Measurements from ENCODE around the gene FAM107B.
"Not testable (repeated sequence)": the region's sequence is repeated elsewhere in the genome, so short reads cannot be mapped to it uniquely, and the experiment has no call there.

Gene FAM107B

DNA sequence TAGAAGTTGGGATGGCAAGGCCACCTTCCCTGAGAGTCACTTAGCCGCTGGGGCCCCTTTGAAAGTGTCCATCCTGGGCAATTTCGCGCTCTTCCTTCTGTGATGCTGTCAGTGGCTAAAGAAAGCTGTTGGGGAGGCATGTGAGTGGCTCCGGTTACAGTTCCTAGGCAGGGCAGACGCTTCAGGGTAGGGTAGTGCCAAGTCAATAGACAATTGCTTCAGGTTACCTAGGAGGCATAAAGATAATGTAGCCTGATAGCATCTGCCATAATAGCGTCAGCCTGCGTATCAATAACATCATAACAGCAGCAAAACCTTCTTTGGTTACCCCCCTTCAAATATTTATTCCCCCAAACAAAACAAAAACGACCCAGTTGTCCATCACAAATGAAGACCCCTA, at the start of gene FAM107B:
TSS of gene FAM107B (minus strand) at position 101 of the 400 bp plus-strand sequence. CDS start 234 bp downstream, outside the sequence.
- no peak for DNase-seq

DNA sequence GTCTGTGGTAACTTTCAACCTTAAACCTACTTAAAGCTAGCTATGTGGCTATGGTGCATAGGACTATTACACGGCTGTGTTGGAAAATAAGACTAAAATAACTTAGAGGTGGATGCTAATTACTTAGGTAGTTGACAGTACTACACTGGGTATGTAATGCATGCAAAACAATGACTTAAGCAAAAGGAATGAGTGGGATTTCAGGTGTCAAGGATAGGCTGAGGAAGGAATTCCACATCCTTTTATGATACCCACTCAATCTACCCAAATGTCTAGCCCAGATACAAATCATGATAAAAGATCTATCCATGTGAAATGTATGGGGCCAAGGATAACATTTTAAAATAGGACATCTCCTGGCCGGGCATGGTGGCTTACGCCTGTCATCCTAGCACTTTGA, 49.3 kb upstream of the FAM107B start:
- DNase-seq, result no peak

GRCh38 chr10:14822879-14823755, 48.4 kb upstream of the FAM107B start:
- no peak for DNase-seq

GRCh38 chr10:14821635-14822375, 47.1 kb upstream of the FAM107B start:
- DNase-seq, result no peak

DNA sequence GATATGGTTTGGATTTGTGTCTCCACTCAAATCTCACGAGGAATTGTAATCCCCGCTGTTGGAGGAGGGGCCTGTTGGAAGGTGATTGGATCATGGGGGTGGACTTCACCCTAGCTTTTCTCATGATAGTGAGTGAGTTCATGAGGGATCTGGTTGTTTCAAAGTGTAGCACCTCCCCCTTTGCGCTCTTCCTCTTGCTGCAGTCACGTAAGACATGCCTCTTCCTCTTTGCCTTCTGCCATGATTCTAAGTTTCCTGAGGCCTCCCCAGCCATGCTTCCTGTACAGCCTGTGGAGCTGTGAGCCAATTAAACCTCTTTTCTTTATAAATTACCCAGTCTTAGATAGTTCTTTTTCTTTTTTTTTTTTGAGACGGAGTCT, 46.1 kb upstream of the FAM107B start:
- no peak for DNase-seq

DNA sequence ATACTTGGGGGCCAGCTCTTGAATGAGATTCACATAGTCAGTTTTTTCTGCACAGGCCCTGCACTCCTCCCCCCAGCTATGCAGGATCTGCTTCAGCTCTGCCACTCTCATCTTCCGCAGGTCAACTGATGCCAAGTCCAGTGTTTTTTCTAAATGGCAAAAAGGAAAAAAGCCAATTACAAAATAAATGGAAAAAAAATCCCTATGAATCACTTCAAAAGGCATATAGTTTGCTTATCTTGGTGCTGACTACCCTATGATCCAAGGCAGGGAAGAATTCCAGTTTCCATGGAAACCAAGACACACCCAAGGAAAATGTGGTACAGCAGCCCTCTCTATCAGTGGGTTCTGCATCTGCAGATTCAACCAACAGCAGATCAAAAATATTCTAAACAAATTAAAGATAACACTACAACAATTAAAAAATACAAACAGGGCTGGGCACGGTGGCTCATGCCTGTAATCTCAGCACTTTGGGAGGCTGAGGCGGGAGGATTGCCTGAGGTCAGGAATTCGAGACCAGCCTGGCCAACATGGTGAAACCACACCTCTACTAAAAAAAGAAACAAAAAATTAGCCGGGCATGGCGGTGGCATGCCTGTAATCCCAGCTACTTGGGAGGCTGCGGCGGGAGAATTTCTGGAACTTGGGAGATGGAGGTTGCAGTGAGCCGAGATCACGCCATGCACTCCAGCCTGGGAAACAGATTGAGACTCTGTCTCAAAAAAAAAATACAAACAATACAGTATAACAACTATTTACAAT, 45.5 kb upstream of the FAM107B start:
- DNase-seq, result no peak

GRCh38 chr10:14816717-14817116, 42.0 kb upstream of the FAM107B start:
- not testable (repeated sequence) for DNase-seq

GRCh38 chr10:14815681-14816080, 41.0 kb upstream of the FAM107B start:
- no peak for DNase-seq

DNA sequence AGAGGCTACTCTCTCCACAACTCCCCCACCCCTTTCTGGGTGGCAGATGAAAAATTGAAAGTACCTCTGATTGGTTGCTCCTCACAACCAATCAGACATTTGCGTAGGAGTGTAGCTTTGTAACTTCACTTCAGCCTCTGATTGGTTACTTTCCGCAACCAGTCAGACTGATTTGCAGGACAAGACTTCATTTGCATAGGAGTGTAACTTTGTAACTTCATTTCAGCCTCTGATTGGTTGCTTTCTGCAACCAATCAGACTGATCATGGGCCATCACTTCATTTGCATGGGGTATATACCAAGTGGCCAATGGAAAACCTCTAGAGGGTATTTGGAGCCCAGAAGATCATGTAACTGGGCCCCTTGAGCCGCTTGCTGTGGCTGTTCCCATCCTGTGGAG, 37.6 kb upstream of the FAM107B start:
- DNase-seq, result no peak

GRCh38 chr10:14810969-14811953, 36.6 kb upstream of the FAM107B start:
- DNase-seq, result no peak

DNA sequence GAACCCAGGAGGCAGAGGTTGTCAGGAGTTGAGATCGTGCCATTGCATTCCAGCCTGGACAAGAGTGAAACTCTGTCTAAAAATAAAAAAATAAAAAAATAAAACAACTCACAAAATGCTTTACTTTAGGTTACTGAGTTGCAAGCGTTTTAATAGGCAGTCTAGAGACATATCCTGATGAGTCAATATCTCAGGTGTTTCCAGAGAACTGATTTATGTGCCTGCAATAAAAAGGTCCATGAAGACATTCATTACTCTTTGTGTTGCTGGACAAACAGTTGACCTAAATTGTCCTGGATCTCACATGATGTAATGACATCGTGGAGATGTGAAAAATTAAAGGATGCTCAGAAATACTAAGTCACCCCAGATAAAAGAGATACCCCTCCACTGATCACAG, 31.6 kb upstream of the FAM107B start:
- DNase-seq, result no peak

GRCh38 chr10:14803827-14804226, 29.1 kb upstream of the FAM107B start:
- DNase-seq, result no peak

DNA sequence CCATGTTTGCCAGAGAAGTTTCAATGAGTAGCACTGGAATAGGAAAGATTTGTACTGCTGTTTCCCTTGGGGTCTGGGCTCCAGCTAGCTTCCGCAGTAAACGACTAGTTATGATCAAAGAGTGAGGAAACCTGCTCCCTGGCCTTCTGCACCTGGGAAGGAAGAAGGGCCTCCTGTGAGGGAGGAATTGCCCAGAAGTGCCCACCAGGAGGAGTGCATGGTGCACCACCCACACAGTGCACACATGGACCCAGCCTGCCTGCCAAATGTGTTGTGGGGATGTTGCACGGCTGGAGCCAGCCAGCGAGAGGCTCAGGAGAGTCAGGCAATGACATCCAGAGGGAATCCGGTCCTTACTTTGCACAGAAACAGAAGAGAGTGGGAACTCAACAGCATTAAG, 27.0 kb upstream of the FAM107B start:
- DNase-seq, result no peak

DNA sequence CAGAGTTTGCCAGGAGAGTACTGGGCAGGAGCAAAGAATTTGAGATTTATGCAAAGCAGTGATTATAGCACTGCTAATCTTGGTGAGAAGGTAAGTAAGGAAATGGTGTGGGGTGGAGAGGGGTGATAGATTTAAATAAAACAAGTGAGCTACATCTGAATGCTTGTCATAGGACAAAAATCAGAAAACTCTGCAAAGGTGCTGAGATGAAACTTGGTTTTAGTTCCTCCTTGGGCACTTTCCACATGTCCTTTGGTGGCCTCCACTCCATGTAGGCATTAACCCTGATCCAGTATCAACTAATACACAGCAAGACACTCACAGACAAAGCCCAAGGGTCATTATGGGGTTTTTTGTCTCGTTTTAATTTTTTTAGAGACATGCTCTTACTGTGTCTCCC, 25.7 kb upstream of the FAM107B start:
- DNase-seq, result no peak

DNA sequence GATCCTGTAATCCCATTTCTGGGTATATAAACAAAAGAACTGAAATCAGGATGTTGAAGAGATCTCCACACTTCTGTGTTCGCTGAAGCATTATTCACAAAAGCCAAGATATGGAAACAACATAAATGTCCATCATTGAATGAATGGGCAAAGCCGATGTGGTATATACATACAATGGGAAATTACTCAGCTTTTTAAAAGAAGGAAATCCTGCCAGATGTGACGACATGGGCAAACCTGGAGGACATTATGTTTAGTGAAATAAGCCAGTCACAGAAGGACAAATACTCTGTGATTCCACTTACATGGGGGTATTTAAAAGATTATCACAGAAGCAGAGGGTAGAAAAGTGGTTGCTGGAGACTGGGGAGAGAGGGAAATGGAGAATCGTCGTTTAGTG, 23.9 kb upstream of the FAM107B start:
- DNase-seq, result no peak

DNA sequence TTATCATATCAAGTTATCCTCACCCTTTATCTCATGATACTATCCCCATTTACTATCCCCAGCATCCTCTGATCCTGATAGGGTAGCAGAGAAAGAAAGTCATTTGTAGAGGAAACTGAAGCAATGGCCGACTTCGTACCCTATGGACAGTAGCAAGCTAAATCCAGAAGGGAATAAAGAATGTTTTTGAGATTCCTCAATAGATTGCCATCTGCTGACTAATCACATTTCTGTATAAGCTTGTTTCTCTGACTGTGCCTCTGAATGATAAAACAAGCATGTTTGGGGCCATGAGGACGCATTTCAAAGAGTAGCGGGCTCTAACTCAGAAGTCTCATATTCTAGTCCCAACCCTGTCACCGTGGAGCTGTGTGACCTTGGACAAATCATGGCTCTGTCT, 13.2 kb upstream of the FAM107B start:
- no peak for DNase-seq

- no peak for DNase-seq
These were observed 9.9 kb upstream of the FAM107B start for GRCh38 chr10:14784459-14785055.

DNA sequence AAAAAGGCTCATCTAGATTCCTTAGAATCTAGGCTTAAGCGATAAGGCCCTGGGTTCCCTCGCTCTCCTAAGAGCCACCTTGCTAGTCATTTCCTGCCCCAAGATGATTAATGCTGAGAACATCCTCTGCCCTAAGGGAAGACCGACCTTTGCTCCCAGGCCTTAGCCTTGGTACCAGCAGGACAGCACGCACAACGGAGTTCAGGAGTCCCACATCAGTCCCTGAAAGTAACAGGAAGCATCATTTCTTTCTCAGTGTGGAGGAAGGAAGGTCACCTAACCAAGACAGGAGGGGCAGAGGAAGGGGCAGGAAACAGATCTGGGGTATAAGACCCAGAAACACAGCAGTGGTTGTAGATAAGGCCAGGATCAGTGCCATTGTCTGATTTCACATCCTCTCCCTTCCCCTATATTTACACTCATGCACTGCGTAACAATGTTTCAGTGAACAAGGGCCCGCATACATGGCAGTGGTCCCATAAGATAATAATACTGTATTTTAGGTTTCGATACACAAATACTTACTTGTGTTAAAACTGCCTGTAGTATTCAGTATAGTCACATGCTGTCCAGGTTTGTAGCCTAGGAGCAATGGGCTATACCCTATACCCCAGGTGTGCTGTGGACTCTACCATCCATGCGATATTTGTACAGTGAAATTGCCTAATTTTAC, 8.1 kb upstream of the FAM107B start:
- no peak for DNase-seq

DNA sequence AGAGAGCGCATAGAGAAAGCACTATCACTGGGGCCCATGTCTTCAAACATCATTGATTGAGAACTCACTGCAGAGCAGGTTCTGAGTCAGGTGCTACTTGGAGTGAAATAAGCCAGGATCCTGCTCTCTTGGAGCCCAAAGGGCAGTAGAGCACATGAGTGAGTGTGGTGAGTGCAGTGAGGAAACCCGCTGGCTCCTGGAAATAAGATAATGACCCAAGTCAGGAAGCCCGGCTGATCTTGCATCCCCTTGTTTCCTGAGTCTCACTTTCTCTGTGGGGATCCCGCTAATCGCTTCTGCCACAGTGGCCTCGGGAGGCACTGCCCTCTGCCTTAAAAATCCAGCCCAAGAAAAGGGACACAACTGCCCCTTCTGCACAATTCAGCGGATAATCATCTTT, 7.1 kb upstream of the FAM107B start:
- no peak for DNase-seq

DNA sequence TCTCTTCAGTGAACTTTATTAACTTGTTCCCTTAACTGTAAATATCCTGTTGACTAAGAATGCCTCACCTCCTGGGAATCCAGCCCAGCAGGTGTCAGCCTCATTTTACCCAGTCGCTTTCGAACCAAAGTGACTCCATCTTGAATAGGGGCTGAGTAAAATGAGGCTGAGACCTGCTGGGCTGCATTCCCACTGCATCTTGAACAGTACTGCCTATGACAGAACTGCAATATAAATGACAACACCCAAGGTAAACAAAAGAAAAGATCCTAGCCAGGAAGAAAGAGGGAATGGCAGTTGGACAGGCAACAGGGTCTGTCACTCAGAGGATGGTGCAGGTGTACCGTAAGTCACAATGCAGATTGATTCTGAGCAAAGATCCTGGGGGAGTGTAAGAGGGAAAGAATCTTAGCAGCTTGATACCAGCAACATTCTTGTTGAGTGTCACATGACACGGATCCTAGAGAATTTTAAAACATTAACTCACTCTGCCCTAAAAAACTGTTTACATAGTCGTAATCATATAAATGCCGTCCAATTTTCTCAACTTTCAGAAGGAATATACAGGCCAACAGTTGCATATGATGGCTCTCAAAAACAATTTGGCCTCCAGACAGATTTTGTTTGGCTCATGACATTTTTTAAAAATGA, 4.4 kb upstream of the FAM107B start:
- no peak for DNase-seq

DNA sequence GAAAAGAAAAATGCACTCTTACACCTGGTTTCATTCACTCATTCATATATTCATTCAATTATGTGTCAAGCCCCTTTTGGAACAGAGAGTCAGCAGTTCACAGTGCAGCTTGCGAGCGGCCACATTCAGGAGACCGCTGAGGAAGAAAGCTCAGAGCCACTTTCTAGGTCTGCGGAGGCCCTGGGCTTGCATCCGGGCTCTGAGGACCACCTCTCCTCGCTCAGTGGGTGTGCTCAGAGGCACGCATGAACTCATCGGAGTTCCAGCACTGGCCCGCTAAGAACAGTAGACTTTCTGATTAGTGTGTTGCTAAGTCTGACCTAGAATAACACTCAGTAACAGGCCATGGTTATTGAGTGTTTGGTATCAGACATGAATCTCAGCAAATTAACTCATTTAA, 1.8 kb upstream of the FAM107B start:
- no peak for DNase-seq
